OCI-LY1 (cell line): ENCODE results near the gene PDCL3.

ENCODE experiments used
- EZH2 ChIP-seq: fragments of 200-600 bp; sonication (generic), shearing (Covaris generic); IDR thresholded peaks from 2 replicates; pipeline ENCODE4 v1.8.0; 2017; ENCODE audit warnings: borderline replicate concordance, mixed run types, mild to moderate bottlenecking, antibody characterized with exemption, low read length, moderate library complexity, mixed read lengths
- TF ChIP-seq, protein P1 (sequence below): fragments of 200-600 bp; sonication (generic), shearing (Covaris generic); IDR thresholded peaks from 2 replicates; pipeline ENCODE4 v1.5.1; 2017; ENCODE audit warnings: mild to moderate bottlenecking, antibody characterized with exemption, low read length, moderate library complexity, mixed read lengths

GRCh38 chr2:100529176-100529575 lies 33.6 kb upstream of the PDCL3 start:
- TF ChIP-seq, protein P1, sequence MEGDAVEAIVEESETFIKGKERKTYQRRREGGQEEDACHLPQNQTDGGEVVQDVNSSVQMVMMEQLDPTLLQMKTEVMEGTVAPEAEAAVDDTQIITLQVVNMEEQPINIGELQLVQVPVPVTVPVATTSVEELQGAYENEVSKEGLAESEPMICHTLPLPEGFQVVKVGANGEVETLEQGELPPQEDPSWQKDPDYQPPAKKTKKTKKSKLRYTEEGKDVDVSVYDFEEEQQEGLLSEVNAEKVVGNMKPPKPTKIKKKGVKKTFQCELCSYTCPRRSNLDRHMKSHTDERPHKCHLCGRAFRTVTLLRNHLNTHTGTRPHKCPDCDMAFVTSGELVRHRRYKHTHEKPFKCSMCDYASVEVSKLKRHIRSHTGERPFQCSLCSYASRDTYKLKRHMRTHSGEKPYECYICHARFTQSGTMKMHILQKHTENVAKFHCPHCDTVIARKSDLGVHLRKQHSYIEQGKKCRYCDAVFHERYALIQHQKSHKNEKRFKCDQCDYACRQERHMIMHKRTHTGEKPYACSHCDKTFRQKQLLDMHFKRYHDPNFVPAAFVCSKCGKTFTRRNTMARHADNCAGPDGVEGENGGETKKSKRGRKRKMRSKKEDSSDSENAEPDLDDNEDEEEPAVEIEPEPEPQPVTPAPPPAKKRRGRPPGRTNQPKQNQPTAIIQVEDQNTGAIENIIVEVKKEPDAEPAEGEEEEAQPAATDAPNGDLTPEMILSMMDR: no peak
- TF ChIP-seq EZH2: no peak
